Measurements from ENCODE around the gene LRRC37A3.

DNA sequence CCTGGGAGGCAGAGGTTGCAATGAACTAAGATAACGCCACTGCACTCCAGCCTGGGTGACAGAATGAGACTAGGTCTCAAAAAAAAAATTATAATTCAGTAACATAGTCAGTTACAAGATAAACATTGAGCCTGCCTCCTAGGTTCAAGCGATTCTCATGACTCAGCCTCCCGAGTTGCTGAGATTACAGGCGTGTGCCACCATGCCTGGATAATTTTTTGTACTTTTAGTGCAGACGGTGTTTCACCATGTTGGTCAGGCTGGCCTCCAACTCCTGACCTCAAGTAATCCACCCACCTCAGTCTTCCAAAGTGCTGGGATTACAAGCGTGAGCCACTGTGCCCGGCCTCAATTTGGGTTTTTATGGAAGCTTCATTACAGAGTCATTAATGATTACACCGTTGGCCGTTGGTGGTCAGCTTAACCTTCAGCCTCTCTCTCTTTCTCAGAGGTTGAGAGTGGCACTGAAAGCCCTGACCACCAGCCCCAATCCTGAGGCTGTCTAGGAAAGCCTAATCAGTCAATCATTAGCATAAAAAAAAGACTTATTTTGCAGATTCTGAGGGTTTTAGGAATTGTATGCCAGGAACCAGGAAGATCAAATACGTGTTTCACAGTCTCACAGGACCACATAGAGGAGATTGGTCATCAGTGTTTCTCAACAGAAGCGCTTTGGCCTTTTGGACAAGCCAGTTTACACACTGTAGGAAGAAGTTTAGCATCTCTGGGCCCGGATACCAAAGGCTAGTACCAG lies 1.3 kb upstream of the LRRC37A3 start:
- TF ChIP-seq FOXM1 (IDR thresholded peaks at IDR 0.05; ENCODE audit: low read depth) (no peak), SMC3 (IDR thresholded peaks at IDR 0.05; ENCODE audit: low read depth, low read length) (no peak), YY1 (IDR thresholded peaks at IDR 0.05; ENCODE audit: low read depth) (no peak), FOXJ3 (CRISPR knock-in tag; IDR thresholded peaks at IDR 0.05) (no peak), GATA2 (CRISPR knock-in tag; IDR thresholded peaks at IDR 0.05) (no peak), POLR2AphosphoS5 (IDR thresholded peaks at IDR 0.05; ENCODE audit: low read depth, low read length) (no peak), EZH2phosphoT487 (IDR thresholded peaks at IDR 0.05; ENCODE audit: borderline replicate concordance, low read depth) (no peak), EP300 (IDR thresholded peaks at IDR 0.05; ENCODE audit: borderline replicate concordance in 1 of 2, low read depth in 1 of 2, low read length in 1 of 2) (no peak)
- TF ChIP-seq, protein P1, sequence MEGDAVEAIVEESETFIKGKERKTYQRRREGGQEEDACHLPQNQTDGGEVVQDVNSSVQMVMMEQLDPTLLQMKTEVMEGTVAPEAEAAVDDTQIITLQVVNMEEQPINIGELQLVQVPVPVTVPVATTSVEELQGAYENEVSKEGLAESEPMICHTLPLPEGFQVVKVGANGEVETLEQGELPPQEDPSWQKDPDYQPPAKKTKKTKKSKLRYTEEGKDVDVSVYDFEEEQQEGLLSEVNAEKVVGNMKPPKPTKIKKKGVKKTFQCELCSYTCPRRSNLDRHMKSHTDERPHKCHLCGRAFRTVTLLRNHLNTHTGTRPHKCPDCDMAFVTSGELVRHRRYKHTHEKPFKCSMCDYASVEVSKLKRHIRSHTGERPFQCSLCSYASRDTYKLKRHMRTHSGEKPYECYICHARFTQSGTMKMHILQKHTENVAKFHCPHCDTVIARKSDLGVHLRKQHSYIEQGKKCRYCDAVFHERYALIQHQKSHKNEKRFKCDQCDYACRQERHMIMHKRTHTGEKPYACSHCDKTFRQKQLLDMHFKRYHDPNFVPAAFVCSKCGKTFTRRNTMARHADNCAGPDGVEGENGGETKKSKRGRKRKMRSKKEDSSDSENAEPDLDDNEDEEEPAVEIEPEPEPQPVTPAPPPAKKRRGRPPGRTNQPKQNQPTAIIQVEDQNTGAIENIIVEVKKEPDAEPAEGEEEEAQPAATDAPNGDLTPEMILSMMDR (IDR thresholded peaks at IDR 0.05): no peak
- TF ChIP-seq, protein P2, sequence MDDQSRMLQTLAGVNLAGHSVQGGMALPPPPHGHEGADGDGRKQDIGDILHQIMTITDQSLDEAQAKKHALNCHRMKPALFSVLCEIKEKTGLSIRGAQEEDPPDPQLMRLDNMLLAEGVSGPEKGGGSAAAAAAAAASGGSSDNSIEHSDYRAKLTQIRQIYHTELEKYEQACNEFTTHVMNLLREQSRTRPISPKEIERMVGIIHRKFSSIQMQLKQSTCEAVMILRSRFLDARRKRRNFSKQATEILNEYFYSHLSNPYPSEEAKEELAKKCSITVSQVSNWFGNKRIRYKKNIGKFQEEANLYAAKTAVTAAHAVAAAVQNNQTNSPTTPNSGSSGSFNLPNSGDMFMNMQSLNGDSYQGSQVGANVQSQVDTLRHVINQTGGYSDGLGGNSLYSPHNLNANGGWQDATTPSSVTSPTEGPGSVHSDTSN (IDR thresholded peaks at IDR 0.05): no peak

All from SK-N-SH (cell line).